ENCODE results near the gene CTNNA1. TPM values are rescaled to one million over a fixed set of nuclear protein-coding genes. Genes with fewer than 3 reads are reported as not detected.

Gene CTNNA1
- polyA plus RNA-seq, 3 donors, result 56.6 to 84.5 (median 66.2) TPM

DNA sequence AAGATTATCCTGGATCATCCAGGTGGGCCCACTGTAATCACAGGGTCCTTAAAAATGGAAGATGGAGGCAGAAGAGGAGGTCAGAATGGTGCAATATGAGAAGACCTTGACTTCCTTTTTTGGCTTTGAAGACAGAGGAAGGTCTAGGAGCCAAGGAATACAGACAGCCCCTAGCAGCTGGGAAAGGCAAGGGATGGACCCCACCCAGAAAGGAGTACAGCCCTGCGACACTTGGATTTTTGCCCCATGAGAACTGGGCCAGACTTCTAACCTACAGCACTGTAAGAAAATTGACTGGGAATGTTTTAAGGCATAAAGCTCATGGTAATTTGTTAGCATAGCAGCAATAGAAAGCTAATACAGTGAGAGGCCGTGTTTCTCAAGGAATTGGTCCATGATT is 188.8 kb downstream of the CTNNA1 start:
- no peak overlapping the region for H3K4me2 ChIP-seq (replicated peaks; ENCODE audit: extremely low read depth, low read length, poor library complexity, severe bottlenecking)
- no peak for TF ChIP-seq CTCF (IDR thresholded peaks at IDR 0.05)
- H3K79me2 ChIP-seq (ENCODE audit: insufficient read depth, low read length), result no peaks in the 10 kb centered on the region
- no peaks in the 10 kb centered on the region for H3K27me3 ChIP-seq (ENCODE audit: control insufficient read depth in 2 of 2, insufficient read depth in 2 of 2, low read length in 2 of 2)
- no peaks in the 10 kb centered on the region for H3K9me3 ChIP-seq (replicated peaks in 1 of 2; ENCODE audit: control insufficient read depth in 1 of 2, insufficient read depth in 1 of 2, low read length in 2 of 2)
- intact Hi-C loops (cut with micrococcal nuclease), result no loop called here
- no peak overlapping the region for H3K9ac ChIP-seq (ENCODE audit: insufficient read depth, low read length, poor library complexity, severe bottlenecking)
- H3K4me1 ChIP-seq (ENCODE audit: control insufficient read depth in 1 of 2, insufficient read depth in 2 of 2, low read length in 2 of 2), result no peaks in the 10 kb centered on the region
- H3K4me3 ChIP-seq (replicated peaks in 1 of 3; ENCODE audit: low read depth in 2 of 3, low read length in 3 of 3), result no peak overlapping the region
- H3K27me3 Mint-ChIP-seq (ENCODE audit: low read depth in 3 of 3), result peaks cover 0 to 1% (median under 1%) of the 10 kb centered on the region in 3 donors
- H3K36me3 ChIP-seq (replicated peaks in 1 of 2; ENCODE audit: control insufficient read depth in 1 of 2, insufficient read depth in 2 of 2, low read length in 2 of 2), result peaks cover 9 to 28% of the 10 kb centered on the region in 2 donors
- peaks cover 0 to 2% (median 0%) of the 10 kb centered on the region in 7 donors for H3K9me3 Mint-ChIP-seq
- H3K36me3 Mint-ChIP-seq, result peaks cover 20 to 31% of the 10 kb centered on the region in 2 donors
- no peak for DNase-seq
- no peak overlapping the region for H3K27ac ChIP-seq (ENCODE audit: low read depth in 1 of 2, low read length in 2 of 2)
- no peak overlapping the region for H3K4me3 Mint-ChIP-seq
- no peak overlapping the region for H2AFZ ChIP-seq (ENCODE audit: insufficient read depth, low read depth, low read length, poor library complexity, severe bottlenecking)
- H4K20me1 ChIP-seq (ENCODE audit: insufficient read depth, low read length), result no peaks in the 10 kb centered on the region
- no peaks in the 10 kb centered on the region for H3K4me1 Mint-ChIP-seq
- no CpG with 5 or more reads among the region's 2 CpGs for WGBS (ENCODE audit: insufficient coverage)
- H3K27ac Mint-ChIP-seq, result peak overlapping the region in 1 of 7 donors; percentile 37

GRCh38 chr5:138942861-138943260 is 189.6 kb downstream of the CTNNA1 start:
- H4K20me1 ChIP-seq (ENCODE audit: insufficient read depth, low read length), result no peaks in the 10 kb centered on the region
- Mint-ChIP-seq H3K4me3 (no peak overlapping the region), H3K36me3 (peaks cover 28 to 35% of the 10 kb centered on the region in 2 donors), H3K4me1 (no peaks in the 10 kb centered on the region), H3K27ac (peak overlapping the region in 2 of 7 donors; percentile 23 to 52), H3K27me3 (ENCODE audit: low read depth in 3 of 3) (no peaks in the 10 kb centered on the region), H3K9me3 (peaks cover 0 to 2% (median 0%) of the 10 kb centered on the region in 7 donors)
- 100% methylated on average over 3 of the region's 3 CpGs for WGBS (ENCODE audit: insufficient coverage)
- H3K27ac ChIP-seq (ENCODE audit: low read depth in 1 of 2, low read length in 2 of 2), result no peak overlapping the region
- H3K4me2 ChIP-seq (replicated peaks; ENCODE audit: extremely low read depth, low read length, poor library complexity, severe bottlenecking), result no peak overlapping the region
- H3K9ac ChIP-seq (ENCODE audit: insufficient read depth, low read length, poor library complexity, severe bottlenecking), result no peak overlapping the region
- peaks cover 14 to 36% of the 10 kb centered on the region in 2 donors for H3K36me3 ChIP-seq (replicated peaks in 1 of 2; ENCODE audit: control insufficient read depth in 1 of 2, insufficient read depth in 2 of 2, low read length in 2 of 2)
- intact Hi-C loops (cut with micrococcal nuclease), result no loop called here
- no peaks in the 10 kb centered on the region for H3K79me2 ChIP-seq (ENCODE audit: insufficient read depth, low read length)
- H3K4me3 ChIP-seq (replicated peaks in 1 of 3; ENCODE audit: low read depth in 2 of 3, low read length in 3 of 3), result no peak overlapping the region
- no peak for DNase-seq
- no peak for TF ChIP-seq CTCF (IDR thresholded peaks at IDR 0.05)
- H3K4me1 ChIP-seq (ENCODE audit: control insufficient read depth in 1 of 2, insufficient read depth in 2 of 2, low read length in 2 of 2), result no peaks in the 10 kb centered on the region
- H3K9me3 ChIP-seq (replicated peaks in 1 of 2; ENCODE audit: control insufficient read depth in 1 of 2, insufficient read depth in 1 of 2, low read length in 2 of 2), result no peaks in the 10 kb centered on the region
- H2AFZ ChIP-seq (ENCODE audit: insufficient read depth, low read depth, low read length, poor library complexity, severe bottlenecking), result no peak overlapping the region
- no peaks in the 10 kb centered on the region for H3K27me3 ChIP-seq (ENCODE audit: control insufficient read depth in 2 of 2, insufficient read depth in 2 of 2, low read length in 2 of 2)

Data from CD14-positive monocyte (primary cell).